ENCODE results near the gene CRYGN.

- TF ChIP-seq CTCF (conservative IDR thresholded peaks at IDR 0.05 in 1 of 2, IDR thresholded peaks at IDR 0.05 in 1 of 2; ENCODE audit: low read depth in 1 of 2, low read length in 2 of 2) (no peak), EZH2 (IDR thresholded peaks at IDR 0.05; ENCODE audit: low read length, missing control alignments) (no peak)
Measured at GRCh38 chr7:151379534-151380198, 60.3 kb downstream of the CRYGN start.
